ENCODE measurements around the gene DUSP1. TPM values are rescaled to one million over a fixed set of nuclear protein-coding genes. Genes with fewer than 3 reads are reported as not detected.

DUSP1 gene
- total and polyA plus RNA-seq, 2 of the 13 experiments (the other 11 are each of a cell fraction or from before 2014, with no cell fraction given), result 27.1 to 55.5 TPM

GRCh38 chr5:172777881-172778814 lies 7.2 kb upstream of the DUSP1 start (continued):
- TF ChIP-seq EP300 (IDR thresholded peaks at IDR 0.05; ENCODE audit: low read depth in 2 of 2, low read length in 2 of 2) (peak; percentile 73 to 88; a peak in 3 of 4 replicates), EP300 (CRISPR knock-in tag; IDR thresholded peaks at IDR 0.05; ENCODE audit: borderline replicate concordance) (peak; percentile 76), ATRX (CRISPR knock-in tag; IDR thresholded peaks at IDR 0.05; ENCODE audit: borderline replicate concordance) (no peak), ZFP36 (IDR thresholded peaks at IDR 0.05; ENCODE audit: borderline replicate concordance, low read depth, low read length, partially characterized antibody) (peak; percentile 72), THAP11 (CRISPR knock-in tag; IDR thresholded peaks at IDR 0.05) (peak; percentile 68), ZKSCAN8 (CRISPR knock-in tag; IDR thresholded peaks at IDR 0.05; ENCODE audit: borderline replicate concordance) (peak; percentile 66; the same call in 1 of the 2 replicates), ZNF770 (CRISPR knock-in tag; IDR thresholded peaks at IDR 0.05) (no peak; the same call in 1 of the 2 replicates), UBTF (CRISPR knock-in tag; IDR thresholded peaks at IDR 0.05) (peak; percentile 60), ZBTB33 (CRISPR knock-in tag; IDR thresholded peaks at IDR 0.05) (peak; percentile 73), KAT8 (CRISPR knock-in tag; IDR thresholded peaks at IDR 0.05) (peak; percentile 78), POGK (CRISPR knock-in tag; conservative IDR thresholded peaks at IDR 0.05) (0 out of 2 replicates have a peak, but pooled peaks have one; percentile 38), ZNF724P (CRISPR knock-in tag; IDR thresholded peaks at IDR 0.05; ENCODE audit: borderline replicate concordance) (no peak), TBP (CRISPR knock-in tag; IDR thresholded peaks at IDR 0.05) (no peak), POLR2AphosphoS2 (IDR thresholded peaks at IDR 0.05; ENCODE audit: low read depth, low read length) (no peak), NR2F1 (CRISPR knock-in tag; IDR thresholded peaks at IDR 0.05) (peak; percentile 94 to 98), ONECUT2 (CRISPR knock-in tag; IDR thresholded peaks at IDR 0.05) (peak; percentile 99), LCORL (IDR thresholded peaks at IDR 0.05) (no peak; the same call in 1 of the 2 replicates), LCORL (CRISPR knock-in tag; IDR thresholded peaks at IDR 0.05) (peak; percentile 89), BRCA1 (CRISPR knock-in tag; IDR thresholded peaks at IDR 0.05) (0 out of 2 replicates have a peak, but pooled peaks have one; percentile 24), ZNF678 (CRISPR knock-in tag; IDR thresholded peaks at IDR 0.05) (no peak), FOXP1 (IDR thresholded peaks at IDR 0.05) (no peak), FOXP1 (CRISPR knock-in tag; IDR thresholded peaks at IDR 0.05) (peak; percentile 77)
